ENCODE data around the gene PTGFRN.

- TF ChIP-seq YY1 (IDR thresholded peaks at IDR 0.05; ENCODE audit: insufficient read depth, insufficient read length) (no peak), ZNF274 (IDR thresholded peaks at IDR 0.05; ENCODE audit: low read depth, low read length) (no peak), SUZ12 (IDR thresholded peaks at IDR 0.05; ENCODE audit: extremely low read depth, insufficient read depth, insufficient read length) (no peak)
Measured at GRCh38 chr1:116908820-116909511, 750 bp upstream of the PTGFRN start.
